ENCODE measurements around the gene HSP90AA1.
"Not testable (repeated sequence)": the region's sequence is repeated elsewhere in the genome, so short reads cannot be mapped to it uniquely, and the experiment has no call there.

HSP90AA1 gene

DNA sequence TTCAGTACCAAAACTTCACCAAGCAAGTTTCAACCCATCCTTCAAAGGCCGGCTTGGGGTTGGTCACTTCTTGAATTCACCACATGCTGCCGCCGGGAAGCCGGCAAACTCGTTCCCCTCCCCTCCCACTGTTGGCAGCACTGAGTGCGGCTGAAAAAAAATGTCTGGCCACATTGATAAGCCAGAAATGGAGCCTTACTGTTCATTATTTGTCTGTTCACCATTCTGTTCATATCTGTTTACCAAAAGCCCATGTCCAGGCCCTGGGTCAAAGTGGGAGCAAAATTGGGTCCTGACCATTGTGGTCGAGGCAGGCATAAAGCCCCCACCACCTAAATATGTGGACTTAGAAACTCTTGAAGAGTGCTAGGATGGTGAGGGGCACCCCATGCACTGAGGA, 7.3 kb upstream of the HSP90AA1 start:
- no peak for DNase-seq (ENCODE audit: low read depth)

DNA sequence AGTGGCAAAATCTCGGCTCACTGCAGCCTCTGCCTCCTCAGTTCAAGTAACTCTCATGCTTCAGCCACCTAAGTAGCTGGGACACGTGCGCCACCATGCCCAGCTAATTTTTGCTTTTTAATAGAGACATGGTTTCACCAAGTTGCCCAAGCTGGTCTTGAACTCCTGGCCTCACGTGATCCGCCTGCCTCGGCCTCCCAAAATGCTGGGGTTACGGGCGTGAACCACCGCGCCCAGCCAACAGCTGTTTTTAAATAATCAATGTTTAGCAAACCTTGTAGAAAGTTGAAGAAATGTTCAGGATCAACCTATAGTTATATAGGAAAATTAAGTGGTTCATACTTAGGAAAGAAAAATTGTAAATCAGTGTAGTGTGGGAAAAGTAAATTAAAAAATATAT, 6.0 kb upstream of the HSP90AA1 start:
- no peak for DNase-seq (ENCODE audit: low read depth)

DNA sequence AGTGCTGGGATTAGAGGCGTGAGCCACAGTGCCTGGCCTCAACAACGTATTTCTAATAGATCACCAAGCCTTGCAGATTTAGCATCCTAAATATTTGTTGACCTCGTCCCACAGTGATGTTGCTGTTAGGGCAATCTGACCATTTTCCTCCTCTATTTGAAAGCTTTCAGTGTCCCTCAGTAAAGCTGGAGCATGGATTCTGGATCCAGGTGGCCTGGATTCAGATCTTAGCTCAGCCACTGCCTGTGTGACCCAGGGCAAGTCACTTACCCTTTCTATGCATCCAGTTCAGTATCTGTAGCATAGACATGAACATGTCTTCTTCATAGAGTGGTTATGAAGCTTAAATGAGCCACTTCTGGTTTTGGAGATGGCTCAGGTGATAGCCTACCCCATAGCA, 3.9 kb upstream of the HSP90AA1 start:
- DNase-seq (ENCODE audit: low read depth) = no peak

DNA sequence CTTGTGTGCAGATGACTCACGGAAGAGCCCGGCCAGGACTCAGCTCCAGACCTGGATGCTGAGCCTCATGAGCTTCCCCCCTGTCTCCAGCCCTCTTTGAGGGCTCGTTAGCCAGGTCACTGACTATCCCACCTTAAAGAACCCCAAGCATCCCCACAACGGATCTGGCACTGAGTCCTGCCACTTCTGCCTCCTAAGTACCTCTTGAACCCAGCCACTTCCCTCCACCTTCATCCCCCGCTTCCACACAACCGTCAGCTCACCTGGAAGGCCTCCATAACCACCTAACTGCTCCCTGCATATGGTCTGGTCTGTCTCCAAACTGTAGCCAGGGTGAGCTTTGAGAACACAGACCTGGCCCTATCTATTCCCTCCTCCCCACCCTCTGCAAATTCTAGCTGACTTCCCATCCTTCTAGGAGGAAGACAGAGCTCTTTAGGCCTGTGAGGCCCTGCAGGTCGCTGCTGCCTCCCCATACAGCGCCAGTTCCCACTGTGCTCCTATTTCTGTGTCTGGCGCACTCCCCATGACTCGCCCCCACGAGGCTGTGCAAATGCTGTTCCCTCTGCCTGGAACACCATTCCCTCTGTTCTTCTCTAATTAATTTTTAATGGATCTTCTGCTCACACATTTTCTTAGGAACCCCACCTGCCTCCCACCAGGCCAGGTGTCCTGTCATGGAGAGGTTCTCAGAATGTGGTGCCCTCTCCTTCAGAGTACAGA, 2.9 kb upstream of the HSP90AA1 start:
- DNase-seq (ENCODE audit: low read depth) = no peak

DNA sequence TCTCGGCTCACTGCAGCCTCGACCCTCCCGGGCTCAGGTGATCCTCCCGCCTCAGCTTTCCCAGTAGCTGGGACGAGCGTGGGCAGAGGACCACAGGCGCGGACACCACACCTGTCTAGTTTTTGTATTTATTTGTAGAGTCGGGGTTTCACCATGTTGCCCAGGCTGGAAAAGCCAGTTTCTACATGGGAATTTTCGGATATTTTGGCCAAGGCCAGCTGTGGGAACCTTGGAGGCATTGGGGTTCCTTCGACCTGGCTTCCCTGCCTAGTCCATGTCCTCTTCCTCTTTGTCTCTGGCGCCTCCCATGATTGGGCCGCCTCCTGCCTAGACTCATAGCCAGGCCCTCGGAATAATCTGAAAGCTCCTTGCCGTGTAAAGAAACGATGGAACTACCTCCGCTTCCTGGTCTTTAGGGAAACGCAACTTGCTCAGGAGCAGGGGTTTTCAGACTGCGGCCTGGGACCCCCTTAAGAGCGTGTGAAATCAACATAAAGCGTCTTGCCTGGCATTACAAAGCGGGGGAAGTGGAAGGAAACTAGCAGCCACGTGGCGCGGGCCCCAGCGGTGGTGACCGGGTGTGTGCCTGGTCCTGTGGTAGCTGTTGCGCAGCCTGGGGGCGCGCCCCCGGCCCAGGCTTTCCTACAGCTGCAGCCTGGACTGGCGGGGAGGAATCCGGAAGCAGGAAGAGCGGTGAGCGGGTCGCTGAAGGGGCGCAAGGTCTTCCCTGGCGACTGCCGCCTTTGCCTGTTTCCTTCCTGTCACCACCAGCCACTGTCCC, 1.4 kb upstream of the HSP90AA1 start:
- peak; percentile 11 for DNase-seq (ENCODE audit: low read depth)

DNA sequence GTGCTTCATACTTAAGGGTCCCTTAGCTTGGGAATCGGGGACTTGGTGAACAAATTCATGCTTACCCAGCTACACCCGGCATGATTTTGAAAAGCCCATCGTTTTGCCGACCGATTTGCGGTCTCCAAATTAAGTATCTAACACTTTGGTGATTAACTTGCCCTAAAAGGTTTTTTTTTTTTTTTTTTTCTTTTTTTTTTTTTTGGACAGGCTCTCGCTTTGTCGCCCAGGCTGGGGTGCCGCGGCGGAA, 843 bp upstream of the HSP90AA1 start:
- DNase-seq (ENCODE audit: low read depth) = peak; percentile 6

DNA sequence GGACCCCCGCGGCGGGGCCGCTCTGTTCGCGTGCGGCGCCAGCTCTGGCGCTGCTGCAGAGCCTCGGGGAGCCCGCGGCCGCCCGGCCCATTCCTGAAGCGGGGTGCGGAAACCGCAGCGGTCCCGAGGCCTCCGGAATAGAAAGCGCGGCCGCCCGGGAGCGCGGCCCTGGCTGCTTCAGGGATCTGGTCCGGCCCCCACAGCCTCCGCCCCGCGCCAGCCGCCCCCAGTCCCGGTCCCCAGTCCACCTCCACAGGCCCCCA, 204 bp downstream of the HSP90AA1 start:
- no peak for DNase-seq (ENCODE audit: low read depth)

DNA sequence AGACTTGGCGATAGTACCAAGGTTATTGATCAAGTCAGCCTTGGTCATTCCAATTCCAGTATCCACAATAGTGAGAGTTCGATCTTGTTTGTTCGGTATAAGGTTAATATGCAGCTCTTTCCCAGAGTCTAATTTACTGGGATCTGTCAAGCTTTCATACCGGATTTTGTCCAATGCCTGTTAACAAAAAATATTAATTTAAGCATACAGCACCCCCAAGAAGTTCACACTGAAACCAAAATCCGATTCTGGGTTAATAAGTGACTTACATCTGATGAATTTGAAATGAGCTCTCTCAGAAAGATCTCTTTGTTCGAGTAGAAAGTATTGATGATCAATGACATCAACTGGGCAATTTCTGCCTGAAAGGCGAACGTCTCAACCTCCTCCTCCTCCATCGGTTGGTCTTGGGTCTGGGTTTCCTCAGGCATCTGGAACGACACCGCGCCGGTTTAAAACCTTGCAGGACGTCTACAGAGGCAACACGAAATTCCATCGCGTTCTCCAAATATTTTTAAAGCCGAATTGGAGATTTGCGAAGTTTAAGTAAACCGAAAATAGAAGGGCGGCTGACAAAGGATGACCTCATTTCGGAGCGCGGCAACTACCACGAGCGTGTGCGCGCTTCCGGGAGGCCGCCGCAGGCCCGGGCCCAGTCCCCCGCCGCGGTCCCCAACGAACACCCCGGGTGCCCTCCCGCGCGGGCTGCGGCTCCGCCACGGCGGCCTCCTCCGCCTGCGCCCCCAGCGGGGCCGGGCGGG, 716 bp downstream of the HSP90AA1 start:
- peak; percentile 19 for DNase-seq (ENCODE audit: low read depth)

DNA sequence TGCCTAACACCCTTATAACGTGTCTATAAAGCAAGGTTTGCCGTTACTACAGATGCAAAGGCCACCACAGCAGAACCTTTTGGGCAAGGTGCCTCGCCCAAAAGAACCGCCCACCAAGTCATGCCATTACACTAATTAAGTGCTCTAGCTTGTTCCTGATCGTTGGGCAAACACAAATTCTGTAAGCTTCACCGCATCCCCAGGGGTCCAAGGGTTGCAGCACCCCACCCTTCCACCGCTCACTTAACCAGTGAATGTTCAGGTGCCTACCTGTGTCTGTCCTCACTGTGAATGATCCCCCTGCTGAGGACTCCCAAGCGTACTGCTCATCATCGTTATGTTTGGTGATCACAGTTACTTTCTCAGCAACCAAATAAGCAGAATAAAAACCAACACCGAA, 1.4 kb downstream of the HSP90AA1 start:
- no peak for DNase-seq (ENCODE audit: low read depth)

DNA sequence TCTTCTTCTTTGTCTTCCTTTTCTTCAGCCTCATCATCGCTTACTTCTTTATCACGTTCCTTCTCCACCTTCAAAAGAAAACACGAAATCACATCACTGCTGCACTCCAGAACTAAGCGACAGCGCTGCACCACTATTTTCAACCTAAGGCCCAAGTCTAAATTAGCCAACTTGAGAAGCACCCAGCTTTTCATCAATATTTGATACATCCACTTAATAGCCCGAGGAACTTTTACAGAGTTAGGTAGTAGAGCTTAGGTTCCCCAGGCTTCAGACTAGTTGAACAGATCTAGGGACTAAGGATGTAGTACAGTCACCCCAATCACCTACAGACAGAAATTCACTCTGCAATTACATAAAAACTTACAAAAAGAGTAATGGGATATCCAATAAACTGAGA, 1.9 kb downstream of the HSP90AA1 start:
- no peak for DNase-seq (ENCODE audit: low read depth)

DNA sequence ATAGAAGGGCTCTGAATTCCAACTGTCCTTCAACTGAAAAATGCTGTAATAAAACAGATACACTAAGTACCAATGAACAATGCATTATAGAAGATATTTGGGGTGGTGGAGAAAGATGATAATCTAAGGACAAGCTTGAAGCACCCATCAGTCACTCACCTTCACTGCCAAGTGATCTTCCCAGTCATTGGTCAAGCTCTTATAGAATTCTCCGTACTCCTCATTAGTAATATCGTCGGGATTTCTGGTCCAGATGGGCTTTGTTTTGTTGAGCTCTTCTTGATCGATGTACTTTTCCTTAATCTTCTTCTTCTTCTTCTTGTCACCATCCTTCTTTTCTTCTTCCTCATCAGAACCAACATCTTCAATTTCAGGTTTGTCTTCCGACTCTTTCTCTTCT, 2.3 kb downstream of the HSP90AA1 start:
- DNase-seq (ENCODE audit: low read depth) = not testable (repeated sequence)

DNA sequence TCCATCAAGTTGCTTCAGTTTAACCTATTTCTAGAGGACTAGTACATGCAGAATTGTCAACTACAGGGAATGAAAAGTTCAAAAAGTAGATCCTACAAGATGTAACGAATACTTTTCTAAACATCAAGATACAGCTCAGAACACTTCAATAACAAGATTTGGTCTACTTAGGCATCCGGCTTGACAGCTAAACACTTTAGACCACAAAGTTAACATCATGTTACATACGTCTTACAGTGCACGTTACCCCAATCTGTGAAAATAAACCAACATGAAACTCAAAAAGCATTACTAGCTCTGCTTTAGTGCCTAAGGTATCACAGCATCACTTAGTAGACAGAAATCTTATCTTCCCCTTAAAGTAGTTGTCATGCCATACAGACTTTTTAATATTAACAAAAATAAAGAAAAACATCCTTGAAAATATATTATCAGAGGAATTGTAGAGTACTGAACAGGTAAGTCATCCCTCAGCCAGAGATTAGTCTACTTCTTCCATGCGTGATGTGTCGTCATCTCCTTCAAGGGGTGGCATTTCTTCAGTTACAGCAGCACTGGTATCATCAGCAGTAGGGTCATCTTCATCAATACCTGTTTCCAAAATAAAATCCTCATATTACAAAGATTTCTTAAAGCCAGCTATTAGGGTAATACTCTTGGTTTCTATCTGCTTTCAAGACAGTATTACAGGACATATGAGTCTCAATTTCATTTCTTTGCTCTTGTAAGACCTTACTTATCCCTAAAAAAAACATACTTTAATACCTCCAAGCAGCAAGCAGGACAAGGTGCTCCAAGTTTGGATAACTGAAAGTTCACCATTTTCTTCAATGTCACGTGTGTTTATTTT, 5.4 kb downstream of the HSP90AA1 start:
- no peak for DNase-seq (ENCODE audit: low read depth)

DNA sequence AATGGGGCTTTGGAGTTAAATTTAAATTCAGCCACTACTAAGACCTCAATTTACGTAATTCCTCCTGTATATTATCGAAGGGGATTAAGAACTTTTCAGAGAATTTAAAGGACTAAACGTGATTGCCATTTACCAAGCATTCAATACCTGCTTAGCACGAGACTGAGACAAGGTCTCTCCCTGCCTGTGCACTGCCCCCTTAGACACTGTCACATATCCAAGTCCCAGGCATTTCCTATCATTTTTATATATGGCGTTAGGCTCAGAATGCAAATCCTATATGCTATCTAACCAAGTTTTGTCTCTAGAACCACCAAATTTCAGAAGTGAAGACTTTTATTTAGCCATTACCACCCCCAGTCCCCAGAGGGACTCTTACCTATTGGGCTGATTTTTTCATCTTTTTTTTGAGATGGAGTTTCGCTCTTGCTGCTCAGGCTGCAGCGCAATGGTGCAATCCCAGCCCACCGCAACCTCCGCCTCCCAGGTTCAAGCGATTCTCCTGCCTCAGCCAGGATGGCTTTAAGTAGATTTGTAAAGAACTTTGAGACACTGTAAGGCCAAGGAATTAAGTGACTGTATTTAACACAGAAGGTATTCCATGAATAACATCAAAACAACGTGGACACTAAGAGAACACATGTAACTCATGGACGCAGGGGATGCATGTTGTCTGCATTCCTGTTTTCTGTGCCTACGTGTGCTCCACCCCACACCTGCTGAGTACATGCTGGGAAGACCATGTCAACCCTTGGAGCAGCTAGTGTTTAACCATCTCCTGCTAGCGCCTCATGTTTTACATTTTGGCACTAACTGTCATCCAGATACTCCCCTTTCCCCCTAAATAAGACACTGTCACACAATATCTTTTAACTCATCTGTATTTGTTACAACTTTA, 6.4 kb downstream of the HSP90AA1 start:
- DNase-seq (ENCODE audit: low read depth) = no peak

DNA sequence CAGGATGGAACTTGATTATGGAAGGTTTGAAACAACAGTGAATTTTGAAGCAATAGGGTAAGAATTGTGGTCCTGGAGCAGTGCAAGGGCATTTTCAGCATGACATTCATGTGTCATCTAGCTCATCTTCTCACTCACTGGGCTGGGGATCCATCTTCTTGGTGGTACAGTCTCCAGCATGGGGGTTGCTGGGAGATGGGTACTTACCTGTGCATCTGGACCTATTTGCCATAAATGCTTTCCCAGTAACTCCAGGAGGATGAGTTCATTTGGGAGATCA, 7.2 kb downstream of the HSP90AA1 start:
- no peak for DNase-seq (ENCODE audit: low read depth)

DNA sequence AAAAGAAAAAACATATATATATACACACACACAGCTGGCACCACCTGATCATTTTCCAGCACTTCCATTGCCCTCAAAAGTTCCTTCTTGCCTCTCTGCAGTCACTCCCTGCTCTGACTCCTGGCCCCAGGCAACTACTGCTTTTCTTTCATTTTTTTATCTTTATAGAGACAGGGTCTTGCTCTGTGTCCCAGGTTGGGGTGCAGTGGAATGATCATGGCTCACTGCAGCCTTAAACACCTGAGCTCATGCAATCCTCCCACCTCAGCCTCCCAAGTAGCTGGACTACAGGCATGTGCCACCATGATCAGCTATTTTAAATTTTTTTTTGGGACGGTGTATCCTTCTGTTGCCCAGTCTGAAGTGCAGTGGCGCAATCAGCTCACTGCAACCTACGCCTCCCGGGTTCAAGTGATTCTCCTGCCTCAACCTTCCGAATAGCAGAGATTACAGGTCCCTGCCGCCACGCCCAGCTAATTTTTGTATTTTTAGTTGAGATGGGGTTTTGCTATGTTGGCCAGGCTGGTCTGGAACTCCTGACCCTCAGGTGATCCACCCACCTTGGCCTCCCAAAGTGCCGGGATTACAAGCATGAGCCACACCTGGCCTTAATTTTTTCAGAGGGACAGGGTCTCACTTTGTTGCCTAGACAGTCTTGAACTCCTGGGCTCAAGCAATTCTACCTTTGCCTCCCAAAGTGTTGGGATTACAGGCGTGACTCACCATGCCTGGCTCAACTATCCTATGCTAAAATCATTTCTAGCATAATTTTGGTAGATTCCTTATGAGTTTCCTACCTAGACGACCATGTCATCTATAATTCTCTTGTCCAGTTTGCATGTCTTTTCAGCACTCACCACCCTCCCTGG, 7.8 kb downstream of the HSP90AA1 start:
- DNase-seq (ENCODE audit: low read depth) = no peak

DNA sequence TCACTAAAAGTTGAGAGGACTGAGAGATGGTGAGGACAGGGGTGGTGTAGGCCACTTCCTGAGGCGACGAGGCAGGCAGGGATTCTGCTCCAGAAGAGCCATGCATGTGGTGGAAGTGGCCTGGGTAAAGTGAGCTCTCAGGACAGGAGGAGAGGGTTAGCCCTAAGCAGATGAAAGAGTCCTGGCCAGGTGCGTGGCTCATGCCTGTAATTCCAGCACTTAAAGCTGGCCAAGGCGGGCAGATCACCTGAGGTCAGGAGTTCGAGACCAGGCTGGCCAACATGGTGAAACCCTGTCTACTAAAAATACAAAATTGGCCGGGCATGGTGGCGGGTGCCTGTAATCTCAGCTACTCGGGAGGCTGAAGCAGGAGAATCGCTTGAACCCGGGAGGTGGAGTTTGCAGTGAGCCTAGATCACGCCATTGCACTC, 8.5 kb downstream of the HSP90AA1 start:
- not testable (repeated sequence) for DNase-seq (ENCODE audit: low read depth)

DNA sequence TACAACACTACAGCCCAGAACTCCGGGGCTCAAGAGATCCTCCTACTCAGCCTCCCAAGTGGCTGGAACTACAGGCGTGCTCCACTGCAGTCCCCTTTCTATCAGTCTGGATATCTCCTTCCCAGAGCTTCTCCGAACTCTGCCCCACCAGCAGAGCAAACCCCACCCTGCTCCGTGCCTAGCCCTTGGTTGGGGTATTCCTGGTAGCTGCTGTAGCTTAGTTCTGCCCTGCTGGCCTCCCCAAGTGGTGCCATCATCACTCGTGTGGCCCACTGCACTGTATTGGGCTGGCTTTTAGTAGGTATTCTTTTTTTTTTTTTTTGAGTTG, 9.5 kb downstream of the HSP90AA1 start:
- no peak for DNase-seq (ENCODE audit: low read depth)

DNA sequence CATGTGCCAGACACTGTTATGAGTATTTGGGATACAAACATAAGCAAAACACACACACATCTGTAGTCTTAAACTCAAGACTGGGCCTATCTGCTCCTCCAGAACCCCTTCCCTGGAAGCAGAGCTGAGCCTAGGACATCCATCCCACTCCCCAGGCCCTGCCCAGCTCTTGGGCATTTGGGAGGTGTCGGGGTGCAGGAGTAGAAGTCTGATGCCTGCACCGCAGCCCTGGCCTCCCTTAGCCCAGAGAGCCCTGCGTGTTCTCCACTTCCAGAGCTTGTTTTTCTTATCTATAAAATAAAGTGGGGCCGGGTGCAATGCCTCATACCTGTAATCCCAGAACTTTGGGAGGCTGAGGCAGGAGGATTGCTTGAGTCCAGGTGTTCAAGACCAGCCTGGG, 11.7 kb downstream of the HSP90AA1 start:
- no peak for DNase-seq (ENCODE audit: low read depth)

DNA sequence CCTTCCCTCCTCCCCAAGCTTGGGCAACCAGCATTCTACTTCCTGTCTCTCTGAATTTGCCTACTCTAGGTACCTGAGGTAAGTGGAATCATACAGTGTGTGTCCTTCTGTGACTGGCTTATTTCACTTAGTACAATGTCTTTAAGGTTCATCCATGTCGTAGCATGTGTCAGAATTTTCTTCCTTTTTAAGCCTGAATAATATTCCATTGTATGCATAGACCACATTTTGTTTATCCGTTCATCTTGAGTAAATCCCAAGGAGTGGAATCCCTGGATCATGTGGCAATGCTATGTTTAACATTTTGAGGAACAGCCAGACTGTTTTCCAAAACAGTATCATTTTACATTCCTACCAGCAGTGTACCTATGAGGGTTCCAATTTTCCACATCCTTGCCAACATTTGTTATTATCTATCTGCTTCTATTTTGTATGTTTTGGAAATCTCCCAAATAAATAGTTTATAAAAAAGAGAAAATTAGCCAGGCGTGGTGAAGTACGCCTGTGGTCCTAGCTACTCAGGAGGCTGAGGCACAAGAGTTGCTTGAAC, 12.4 kb downstream of the HSP90AA1 start:
- DNase-seq (ENCODE audit: low read depth) = no peak

DNA sequence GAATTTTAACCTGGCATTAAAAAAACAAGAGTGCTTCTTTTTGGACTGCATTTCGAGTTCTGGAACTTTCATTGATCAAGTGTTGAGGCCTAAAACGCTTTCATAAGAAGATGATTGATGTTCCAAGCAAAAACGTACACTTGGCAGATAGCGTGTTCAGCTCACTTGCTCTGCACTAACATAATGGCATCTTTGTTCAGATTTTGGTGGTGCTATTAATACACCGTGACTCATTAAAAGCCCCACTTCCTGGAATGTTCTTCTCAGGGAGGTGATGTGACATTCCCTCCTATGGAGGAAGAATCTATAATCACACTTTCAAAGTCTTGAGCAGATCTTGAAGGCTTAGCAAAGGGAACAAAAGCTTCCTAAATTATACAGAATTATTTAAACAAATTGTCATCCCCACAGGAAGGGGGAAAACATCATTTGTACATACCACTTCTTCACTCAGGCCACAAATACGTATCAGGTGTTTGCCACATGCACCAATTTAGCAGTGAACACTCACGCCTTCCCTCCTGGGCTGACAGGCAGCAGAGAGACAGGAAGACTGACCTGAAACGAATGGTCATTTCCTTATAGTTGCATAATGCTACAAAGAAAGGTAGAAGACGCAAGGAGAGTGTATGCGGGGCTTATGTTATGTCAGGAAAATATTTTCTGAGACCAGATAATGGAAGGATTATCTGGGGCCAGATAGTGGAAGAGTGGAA, 15.4 kb downstream of the HSP90AA1 start:
- DNase-seq (ENCODE audit: low read depth) = no peak
